MV-4-11 (cell line): ENCODE measurements around the gene ETV7.
"Not testable (repeated sequence)": the region's sequence is repeated elsewhere in the genome, so short reads cannot be mapped to it uniquely, and the experiment has no call there.

Experiments used
- DNase-seq: peaks from one replicate; lab custom pipeline; 2025; lab: John Stamatoyannopoulos, UW

ETV7 gene

DNA sequence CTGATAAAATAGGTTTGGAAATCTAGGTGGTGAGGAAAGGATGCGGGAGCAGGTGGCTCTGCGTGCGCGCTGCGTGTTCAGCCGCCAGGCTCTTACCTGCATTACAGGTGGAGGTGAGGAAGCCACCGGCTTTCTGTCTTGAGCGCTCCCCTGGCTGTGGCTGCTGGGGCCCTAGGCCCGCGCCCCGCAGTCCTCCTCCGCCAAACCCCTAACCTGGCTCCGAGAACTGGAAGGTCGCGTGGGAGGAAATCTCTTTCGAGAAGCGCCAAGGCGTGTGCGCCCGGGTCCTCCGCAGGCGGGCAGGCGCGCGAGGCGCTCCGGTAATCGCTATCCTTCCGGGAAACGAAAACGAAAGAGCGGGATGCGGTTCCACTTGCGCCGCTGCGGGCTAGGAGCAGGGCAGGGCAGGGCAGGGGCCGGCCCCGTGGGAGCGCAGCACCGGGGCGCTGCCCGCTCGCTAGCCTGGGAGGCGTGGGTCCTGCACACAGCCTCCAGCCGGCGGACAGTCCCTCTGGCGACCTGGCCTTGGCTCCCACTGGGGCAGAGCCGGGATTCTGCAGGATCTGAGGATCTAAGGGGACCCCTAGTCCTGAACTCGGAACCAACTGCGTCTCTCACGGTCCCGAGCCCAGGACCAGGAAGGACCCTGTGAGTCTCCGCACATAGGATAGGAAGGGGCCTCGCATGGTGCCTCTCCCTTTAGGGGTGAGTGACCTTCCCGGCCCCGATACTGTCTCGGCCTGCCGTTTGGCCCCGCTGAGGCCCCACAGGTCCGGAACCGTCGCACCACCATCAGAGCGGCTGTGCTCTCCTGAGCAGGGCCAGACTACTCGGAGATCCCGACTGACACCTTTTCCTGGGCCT is at the start of gene ETV7:
TSS of gene ETV7 (minus strand) at position 230 of the 864 bp plus-strand sequence. CDS start at position 102, 128 bp downstream.
- no peak for DNase-seq

DNA sequence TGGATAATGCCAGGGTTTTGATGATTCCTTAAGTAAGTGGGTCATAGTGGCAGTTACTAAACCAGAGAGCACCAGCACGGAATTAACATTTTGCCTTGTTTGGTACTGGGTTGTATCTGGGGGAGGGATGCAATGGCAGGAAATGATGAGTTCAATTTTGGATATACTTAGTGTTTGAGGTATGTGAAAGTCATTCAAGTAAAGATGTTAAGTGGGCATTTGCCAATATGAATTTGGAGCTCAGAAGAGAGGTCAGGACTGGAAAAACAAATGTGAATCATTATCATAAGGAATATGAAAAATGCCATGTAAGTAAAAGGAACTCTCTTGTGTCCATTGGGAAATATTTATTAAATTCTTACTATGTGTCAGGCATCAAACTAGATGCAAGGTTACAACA is 49.0 kb upstream of the ETV7 start:
- DNase-seq = no peak

DNA sequence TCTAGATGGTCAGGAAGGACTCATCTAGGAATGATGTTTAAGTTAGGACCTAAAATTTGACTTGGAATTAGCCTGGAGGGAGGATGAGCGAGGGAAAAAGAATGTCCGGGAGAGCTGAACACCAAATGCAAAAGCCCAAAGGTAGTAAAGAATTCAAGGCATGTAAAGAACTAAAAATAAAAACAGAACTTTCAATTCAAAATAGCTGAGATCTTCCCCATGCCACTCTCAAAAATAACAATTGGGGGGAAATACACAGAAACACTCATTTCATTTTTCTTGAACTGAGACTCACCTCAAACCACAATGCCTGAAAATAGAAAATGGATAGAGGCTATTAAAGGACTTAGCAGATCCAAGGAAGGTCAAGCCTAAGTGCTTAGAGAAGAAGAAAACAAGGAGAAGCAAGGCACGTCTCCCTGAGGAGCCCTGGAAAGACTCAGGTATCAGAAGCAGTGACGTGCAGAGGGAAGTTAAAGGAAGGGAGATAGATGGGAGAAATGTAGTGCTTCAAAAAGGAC is 44.7 kb upstream of the ETV7 start:
- no peak for DNase-seq

GRCh38 chr6:36431197-36431596 is 43.7 kb upstream of the ETV7 start:
- DNase-seq = no peak

DNA sequence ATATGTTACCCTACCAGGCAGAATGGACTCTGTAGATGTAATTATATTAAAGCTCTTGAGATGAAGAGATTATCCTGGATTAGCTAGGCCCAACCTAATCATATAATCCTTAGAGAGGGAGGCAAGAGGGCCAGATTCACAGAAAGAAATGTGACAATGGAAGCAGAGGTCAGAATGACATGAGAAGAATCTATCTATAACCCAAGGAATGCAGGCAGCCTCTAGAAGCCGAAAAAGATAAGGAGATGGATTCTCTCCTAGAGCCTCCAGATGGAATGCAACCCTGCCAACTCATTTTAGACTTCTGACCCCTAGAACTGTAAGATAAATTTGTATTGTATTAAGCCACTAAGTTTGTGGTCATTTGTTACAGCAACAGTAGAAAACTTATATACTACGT is 42.9 kb upstream of the ETV7 start:
- no peak for DNase-seq

- DNase-seq = no peak
Observed at GRCh38 chr6:36428911-36429310, 41.4 kb upstream of the ETV7 start.

GRCh38 chr6:36426622-36427021 is 39.2 kb upstream of the ETV7 start:
- no peak for DNase-seq

DNA sequence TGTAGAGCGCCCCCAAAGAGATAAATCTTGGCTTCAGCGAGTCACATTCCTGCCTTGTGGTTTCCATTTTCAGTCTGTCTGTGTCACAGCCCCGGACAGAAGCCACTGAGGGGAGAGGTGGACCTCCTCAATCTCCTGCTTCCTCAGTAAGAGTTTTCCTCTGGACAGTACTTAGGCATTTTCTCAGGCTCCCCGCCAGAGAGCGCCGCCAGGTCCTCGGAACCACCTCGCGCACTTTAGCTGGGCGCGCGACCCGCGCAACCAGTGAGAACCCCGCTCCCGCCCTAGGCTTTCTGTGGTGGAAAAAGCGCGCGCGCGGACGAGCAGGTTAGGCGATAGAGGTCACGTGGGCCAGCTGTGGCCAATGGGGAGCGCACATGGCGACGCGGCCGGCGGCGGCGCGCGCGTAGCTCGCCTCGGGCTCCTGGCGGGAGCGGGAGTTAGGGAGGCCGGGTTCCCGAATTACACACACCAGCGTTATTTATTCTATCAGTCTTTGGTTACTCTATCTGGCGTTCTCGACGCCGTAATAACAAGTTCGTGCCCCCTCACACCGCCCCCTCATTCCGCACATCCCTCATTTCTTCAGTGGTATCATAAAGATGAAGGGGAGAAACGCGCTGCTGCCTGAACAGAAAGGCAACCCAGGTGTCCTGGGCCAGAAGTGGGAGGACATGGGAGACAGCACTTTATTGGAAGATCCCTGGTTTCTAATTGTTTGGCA is 35.8 kb upstream of the ETV7 start:
- peak; percentile 97 for DNase-seq

GRCh38 chr6:36422714-36423100 is 35.2 kb upstream of the ETV7 start:
- DNase-seq = no peak

DNA sequence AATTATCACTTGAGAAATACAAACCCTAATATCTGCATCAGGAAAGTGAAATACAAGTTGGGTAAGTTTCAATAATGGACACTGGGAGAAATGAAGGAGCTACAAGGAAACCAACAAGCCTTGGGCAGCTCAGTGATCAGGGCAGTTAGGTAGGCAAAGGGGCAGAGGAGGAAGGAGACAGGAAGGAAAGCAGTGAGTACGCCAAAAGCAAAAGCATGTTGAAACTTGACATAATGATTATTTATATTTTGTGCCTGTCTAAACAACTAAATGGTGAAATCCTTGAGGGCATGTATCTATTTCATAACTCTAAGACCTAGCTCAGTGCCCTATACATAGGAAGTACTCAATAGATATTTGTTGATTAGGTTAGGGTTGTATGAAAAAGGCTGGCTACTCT is 31.8 kb upstream of the ETV7 start:
- peak; percentile 25 for DNase-seq

GRCh38 chr6:36418558-36418957 is 31.1 kb upstream of the ETV7 start:
- no peak for DNase-seq

- no peak for DNase-seq
Observed at GRCh38 chr6:36414481-36414880, 27.0 kb upstream of the ETV7 start.

DNA sequence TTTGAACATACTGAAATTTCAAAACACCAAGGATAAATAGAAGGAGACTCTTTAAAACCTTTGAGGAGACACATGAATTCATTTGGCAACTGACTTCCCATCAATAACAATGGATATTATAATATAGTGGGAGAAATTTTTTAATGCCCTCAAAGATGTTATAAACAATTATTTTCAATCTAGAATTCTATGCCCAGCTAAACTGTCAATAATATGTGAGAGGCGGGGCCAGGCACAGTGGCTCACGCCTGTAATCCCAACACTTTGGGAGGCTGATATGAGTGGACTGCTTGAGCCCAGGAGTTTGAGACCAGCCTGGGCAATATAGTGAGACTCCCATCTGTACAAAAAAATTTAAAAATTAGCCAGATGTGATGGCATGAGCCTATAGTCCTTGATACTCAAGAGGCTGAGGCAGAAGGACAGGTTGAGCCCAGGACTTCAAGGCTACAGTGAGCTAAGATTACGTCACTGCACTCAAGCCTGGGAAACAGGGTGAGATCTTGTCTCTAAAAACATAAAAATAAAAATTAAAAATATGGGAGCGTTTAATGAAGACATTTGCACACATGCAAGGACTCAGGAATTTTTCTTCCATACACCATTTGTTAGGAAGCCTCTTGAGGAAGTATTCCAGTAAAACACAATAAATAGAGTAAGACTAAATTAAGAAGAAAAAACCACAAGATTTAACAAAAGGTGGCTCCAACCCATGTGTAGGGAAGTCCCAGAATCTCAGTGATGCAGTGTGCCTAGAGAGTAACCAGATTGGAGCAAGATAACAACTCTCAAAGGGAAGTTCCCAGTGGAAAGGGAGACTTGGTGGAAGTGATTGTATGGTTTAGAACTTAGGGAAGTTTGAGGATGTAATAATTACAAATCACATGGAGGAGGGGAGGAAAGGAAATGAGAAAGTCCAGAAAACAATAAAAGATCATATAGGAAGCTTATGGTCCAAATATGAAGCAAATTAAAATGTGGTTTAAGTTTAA is 26.3 kb upstream of the ETV7 start:
- DNase-seq = no peak

- not testable (repeated sequence) for DNase-seq
Observed at GRCh38 chr6:36409718-36410117, 22.2 kb upstream of the ETV7 start.

DNA sequence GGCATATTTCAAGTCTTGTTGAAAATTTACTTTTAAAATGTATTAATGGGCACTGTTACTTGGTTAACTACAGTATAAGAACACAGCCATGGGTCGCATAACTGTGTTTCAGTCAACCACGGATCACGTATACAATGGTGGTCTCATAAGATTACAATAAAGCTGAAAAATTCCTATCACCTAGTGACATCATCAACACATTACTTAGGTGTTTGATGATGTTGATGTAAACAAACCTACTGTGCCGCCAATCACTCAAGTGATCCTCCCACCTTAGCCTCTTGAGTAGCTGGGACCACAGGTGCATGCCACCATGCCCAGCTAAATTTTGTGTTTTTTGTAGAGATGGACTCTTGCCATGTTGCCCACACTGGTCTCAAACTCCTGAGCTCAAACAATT is 16.7 kb upstream of the ETV7 start:
- DNase-seq = no peak

DNA sequence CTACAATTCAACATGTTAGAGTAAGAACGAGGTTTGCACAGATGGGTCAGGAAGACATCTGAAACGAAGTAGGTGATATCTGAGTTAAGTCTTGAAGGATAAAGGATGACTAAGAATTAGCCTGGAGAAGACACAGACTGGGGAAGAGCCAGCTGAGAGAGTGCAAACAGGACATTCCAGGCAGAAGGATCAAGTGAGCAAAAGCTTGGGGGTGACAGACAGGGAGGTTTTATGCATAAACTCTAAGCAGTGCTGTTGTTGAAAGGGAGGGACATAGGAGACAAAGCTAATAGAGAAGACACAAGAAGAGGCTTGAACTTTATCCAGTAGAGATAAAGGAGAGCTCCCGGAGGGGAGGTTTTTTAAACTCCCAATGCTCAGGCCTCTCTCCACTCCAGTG is 15.0 kb upstream of the ETV7 start:
- no peak for DNase-seq

GRCh38 chr6:36399970-36400369 is 12.5 kb upstream of the ETV7 start:
- DNase-seq = no peak

DNA sequence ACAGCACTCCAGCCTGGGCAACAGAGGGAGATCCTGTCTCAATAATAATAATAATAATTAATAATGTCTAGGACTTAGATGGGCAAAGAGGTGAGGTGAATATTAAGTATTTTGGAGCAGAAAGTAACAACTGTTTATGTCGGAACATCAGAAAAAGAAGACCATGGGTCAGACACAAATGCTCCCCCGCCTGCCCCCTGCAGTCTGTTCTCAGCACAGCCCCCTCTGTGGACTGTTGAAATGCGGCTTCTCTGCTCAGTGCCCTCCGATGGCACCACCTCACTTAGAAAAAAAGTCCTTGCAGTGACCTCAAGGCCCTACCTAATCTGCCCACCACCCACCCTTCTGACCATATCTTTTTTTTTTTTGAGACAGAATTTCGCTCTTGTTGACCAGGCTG is 5.2 kb upstream of the ETV7 start:
- no peak for DNase-seq

GRCh38 chr6:36389353-36389752 is 1.9 kb upstream of the ETV7 start:
- no peak for DNase-seq

DNA sequence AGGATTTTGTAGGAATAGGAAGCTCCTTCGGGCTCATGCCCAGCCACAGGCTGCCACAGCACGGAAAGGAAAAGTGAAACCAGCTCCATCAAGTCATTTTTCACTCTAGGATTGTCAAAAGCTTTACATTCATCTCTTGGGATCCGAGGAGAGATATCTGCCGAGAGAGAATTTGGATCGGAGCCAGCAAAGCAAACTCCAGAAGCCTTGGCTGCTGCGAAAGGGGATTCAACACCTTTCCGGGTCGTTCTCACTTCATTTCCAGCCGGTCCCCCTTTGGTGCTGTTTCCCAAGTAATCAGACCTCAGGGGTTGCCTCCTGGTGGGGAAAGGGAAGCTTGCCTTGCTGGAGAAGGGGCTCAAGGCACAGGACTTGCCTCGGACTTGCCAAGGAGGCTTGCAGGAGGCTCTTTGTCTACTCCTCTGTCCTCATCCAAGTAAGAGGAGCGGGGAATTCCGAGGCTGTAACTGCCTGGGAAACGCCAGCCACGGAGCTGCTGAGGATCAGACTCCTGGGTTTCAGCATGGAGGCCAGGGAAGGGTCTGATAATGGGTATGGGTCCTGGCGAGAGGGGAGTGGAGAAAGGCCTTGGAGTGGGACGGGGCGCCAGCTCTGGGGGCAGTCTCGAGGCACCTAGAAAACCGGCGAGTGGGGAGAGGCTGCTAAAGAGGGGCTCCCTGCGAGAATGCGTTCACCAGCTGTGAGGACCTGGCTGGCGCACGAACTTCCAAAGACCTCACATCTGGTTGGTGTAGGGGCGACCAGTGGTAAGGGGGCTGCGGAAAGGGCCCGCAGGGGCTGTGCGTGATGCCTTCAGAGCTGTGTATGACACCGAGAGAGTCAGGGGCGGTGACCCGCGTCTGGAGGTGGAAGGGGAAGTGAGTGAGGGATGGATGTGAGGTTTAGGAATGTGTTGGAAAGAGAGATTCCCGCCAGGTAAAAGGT is 702 bp downstream of the ETV7 start:
- DNase-seq = peak; percentile 14

DNA sequence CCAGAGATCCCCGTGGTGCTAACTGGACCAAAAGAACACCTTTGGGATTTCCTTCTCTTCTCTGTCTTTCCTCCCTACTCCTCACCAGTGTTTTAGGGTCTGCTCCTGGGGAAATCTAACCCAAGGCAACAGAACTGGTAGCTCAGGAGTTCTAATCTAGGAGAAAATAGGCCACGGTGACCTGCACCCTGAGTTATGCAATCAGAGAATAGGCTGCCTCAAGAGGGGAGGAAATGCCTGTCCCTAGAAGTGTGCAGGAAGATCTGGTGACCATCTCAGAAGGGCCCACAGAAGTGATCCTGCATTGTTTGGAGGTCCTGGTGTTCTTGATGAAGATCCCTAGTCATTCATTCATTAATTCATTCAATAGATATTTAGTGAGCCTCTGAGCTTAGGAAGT is 3.4 kb downstream of the ETV7 start:
- DNase-seq = no peak
